Endodermal cell (in vitro differentiated cells): Measurements from ENCODE around the gene MMRN2. TPM values are rescaled to one million over a fixed set of nuclear protein-coding genes. Genes with fewer than 3 reads are reported as not detected.
A peak's percentile ranks its signal among the peaks of the same experiment; 100 is the strongest.
"Not testable (repeated sequence)": the region's sequence is repeated elsewhere in the genome, so short reads cannot be mapped to it uniquely, and the experiment has no call there.

Experiments
- DNase-seq: peaks from one replicate; pipeline ENCODE4 v3.0.0-alpha.2; 2017
- H3K27ac ChIP-seq: 2 replicates; pipeline ENCODE4 v1.5.1; 2013; ENCODE audit warnings: mild to moderate bottlenecking, low read depth, low read length, moderate library complexity
- H3K27me3 ChIP-seq: 2 replicates; pipeline ENCODE4 v1.6.1; 2013; ENCODE audit warnings: mild to moderate bottlenecking, low read length, moderate library complexity; ENCODE audit not compliant: insufficient read depth, control insufficient read depth, poor library complexity, severe bottlenecking
- H3K36me3 ChIP-seq: 2 replicates; pipeline ENCODE4 v1.7.0; 2013; ENCODE audit warnings: mild to moderate bottlenecking, low read length, moderate library complexity; ENCODE audit not compliant: control insufficient read depth, insufficient read depth
- H3K4me1 ChIP-seq: one replicate; pipeline ENCODE4 v1.7.0; 2013; ENCODE audit warnings: low read length; ENCODE audit not compliant: control insufficient read depth, insufficient read depth
- H3K4me3 ChIP-seq: 2 replicates; pipeline ENCODE4 v1.5.1; 2013; ENCODE audit warnings: mild to moderate bottlenecking, low read length, moderate library complexity
- H3K9ac ChIP-seq: 2 replicates; pipeline ENCODE4 v1.6.1; 2013; ENCODE audit warnings: mild to moderate bottlenecking, low read length, moderate library complexity; ENCODE audit not compliant: poor library complexity, severe bottlenecking; ENCODE audit errors: extremely low read depth
- H3K9me3 ChIP-seq: 2 replicates; pipeline ENCODE4 v1.6.1; 2013; ENCODE audit warnings: mild to moderate bottlenecking, low read length, moderate library complexity; ENCODE audit not compliant: control insufficient read depth
- H3K27ac Mint-ChIP-seq: 2 replicates; pipeline ENCODE4 v1.8.0; 2020; ENCODE audit warnings: mixed read lengths
- H3K27me3 Mint-ChIP-seq: 2 replicates; pipeline ENCODE4 v1.8.0; 2021; ENCODE audit warnings: mild to moderate bottlenecking, mixed read lengths; ENCODE audit not compliant: insufficient read depth
- H3K36me3 Mint-ChIP-seq: 2 replicates; pipeline ENCODE4 v1.8.0; 2020; ENCODE audit warnings: low read depth, mixed read lengths
- H3K4me1 Mint-ChIP-seq: 2 replicates; pipeline ENCODE4 v1.8.0; 2020; ENCODE audit warnings: mixed read lengths
- H3K4me3 Mint-ChIP-seq: 2 replicates; pipeline ENCODE4 v1.8.0; 2020; ENCODE audit warnings: mild to moderate bottlenecking, moderate library complexity, mixed read lengths
- H3K9me3 Mint-ChIP-seq: 2 replicates; pipeline ENCODE4 v1.8.0; 2020; ENCODE audit warnings: mild to moderate bottlenecking, mixed read lengths
- WGBS, 2 experiments: methylation state at CpG; one replicate each; pipeline versions ENCODE4 v1.1.5 to v1.1.7; 2013; ENCODE audit warnings: missing lambda C conversion rate in 2 of 2, mixed read lengths in 1 of 2; ENCODE audit not compliant: insufficient coverage in 1 of 2, insufficient read length in 1 of 2; 5-methylcytosine and 5-hydroxymethylcytosine counted together
- long read RNA-seq, 4 experiments: library from polyadenylated mRNA in 2 of 4; library from RNA in 1 of 4; library from capped mRNA in 1 of 4; stranded (forward) in 3 of 4; unstranded in 1 of 4; transcript quantifications; one replicate each; pipeline ENCODE4 v2.0.0, GENCODE V29; 2020 to 2021; ENCODE audit warnings: inconsistent platforms in 1 of 4
- polyA plus RNA-seq, 2 experiments: library from polyadenylated mRNA; stranded (reverse); fragments of 50-300 nt; gene quantifications; one replicate each; pipeline ENCODE4 v1.2.3, GENCODE V29; 2013
- total RNA-seq, 2 donors: library from RNA; stranded (reverse); fragmentation: NEBNext Ultra II Directional in 1 of 2; extraction: Animal tissue kit (Norgen Biotek cat#: 25700) in 1 of 2; gene quantifications; 2 replicates in 1 of 2; 3 replicates in 1 of 2; pipeline ENCODE4 v1.2.1, GENCODE V29; 2021
- TF ChIP-seq, protein P1 (sequence below): fragments of 200-600 bp; sonication (generic); conservative IDR thresholded peaks from 2 replicates; pipeline ENCODE4 v1.5.0; 2021; ENCODE audit warnings: antibody characterized with exemption, mild to moderate bottlenecking

The MMRN2 gene, protein sequence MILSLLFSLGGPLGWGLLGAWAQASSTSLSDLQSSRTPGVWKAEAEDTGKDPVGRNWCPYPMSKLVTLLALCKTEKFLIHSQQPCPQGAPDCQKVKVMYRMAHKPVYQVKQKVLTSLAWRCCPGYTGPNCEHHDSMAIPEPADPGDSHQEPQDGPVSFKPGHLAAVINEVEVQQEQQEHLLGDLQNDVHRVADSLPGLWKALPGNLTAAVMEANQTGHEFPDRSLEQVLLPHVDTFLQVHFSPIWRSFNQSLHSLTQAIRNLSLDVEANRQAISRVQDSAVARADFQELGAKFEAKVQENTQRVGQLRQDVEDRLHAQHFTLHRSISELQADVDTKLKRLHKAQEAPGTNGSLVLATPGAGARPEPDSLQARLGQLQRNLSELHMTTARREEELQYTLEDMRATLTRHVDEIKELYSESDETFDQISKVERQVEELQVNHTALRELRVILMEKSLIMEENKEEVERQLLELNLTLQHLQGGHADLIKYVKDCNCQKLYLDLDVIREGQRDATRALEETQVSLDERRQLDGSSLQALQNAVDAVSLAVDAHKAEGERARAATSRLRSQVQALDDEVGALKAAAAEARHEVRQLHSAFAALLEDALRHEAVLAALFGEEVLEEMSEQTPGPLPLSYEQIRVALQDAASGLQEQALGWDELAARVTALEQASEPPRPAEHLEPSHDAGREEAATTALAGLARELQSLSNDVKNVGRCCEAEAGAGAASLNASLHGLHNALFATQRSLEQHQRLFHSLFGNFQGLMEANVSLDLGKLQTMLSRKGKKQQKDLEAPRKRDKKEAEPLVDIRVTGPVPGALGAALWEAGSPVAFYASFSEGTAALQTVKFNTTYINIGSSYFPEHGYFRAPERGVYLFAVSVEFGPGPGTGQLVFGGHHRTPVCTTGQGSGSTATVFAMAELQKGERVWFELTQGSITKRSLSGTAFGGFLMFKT
- 1 to 10 TPM in 1 of 2 donors, under 1 TPM in 1; 1.00 to 1.3 TPM for total RNA-seq
- 0.75 TPM for polyA plus RNA-seq (2013, experiment 1 of 2)
- 0.58 TPM for polyA plus RNA-seq (2013, experiment 2 of 2)
- long read RNA-seq, experiment 1 = 0 reads
- long read RNA-seq, experiment 2 = 0 reads
- long read RNA-seq, experiment 3, partial matches to known transcripts = 0 of 2 reads
- long read RNA-seq, experiment 3, other reads (novel, unspliced or antisense) = 2 of 2 reads
- long read RNA-seq, experiment 4 = 0 reads

DNA sequence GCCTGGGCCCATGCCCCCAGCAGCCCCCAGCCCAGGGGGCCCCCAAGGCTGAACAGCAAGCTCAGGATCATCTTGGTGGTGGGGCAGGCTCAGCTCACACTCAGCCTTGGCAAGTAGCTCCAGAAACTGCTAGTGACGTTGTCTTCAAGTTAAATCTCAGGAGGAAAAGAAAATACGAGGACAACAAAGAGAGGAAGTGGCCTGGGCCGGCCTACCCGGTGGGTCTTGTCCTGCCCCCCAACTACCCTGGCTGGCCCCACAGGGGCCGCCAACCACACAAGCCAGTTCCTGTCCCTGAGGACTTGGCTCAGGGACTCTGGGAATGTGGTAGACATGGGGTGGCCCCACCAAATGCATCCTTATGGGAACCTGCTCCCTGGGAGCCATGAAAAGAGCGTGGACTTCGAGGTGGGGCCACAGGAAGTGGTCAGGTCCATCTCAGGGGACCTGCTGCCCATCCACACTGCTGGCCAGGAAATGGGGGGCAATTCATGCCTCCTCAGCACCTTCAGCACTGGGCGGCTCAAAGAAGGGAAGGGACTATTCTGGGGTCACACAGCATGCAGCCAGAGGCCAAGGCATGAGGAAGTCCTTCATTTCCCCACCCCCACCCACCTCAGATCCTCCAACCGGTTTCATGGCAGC is at the start of gene MMRN2:
TSS of gene MMRN2 (minus strand) at position 145 of the 645 bp plus-strand sequence. CDS start at position 71, 74 bp downstream.
- peak; percentile 45 for DNase-seq
- TF ChIP-seq, protein P1, sequence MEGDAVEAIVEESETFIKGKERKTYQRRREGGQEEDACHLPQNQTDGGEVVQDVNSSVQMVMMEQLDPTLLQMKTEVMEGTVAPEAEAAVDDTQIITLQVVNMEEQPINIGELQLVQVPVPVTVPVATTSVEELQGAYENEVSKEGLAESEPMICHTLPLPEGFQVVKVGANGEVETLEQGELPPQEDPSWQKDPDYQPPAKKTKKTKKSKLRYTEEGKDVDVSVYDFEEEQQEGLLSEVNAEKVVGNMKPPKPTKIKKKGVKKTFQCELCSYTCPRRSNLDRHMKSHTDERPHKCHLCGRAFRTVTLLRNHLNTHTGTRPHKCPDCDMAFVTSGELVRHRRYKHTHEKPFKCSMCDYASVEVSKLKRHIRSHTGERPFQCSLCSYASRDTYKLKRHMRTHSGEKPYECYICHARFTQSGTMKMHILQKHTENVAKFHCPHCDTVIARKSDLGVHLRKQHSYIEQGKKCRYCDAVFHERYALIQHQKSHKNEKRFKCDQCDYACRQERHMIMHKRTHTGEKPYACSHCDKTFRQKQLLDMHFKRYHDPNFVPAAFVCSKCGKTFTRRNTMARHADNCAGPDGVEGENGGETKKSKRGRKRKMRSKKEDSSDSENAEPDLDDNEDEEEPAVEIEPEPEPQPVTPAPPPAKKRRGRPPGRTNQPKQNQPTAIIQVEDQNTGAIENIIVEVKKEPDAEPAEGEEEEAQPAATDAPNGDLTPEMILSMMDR = no peak
- Histone ChIP-seq H3K27ac (no peak within 1 kb of the TSS), H3K27me3 (no peaks in the 10 kb centered on the region), H3K36me3 (no peaks in the 10 kb centered on the region), H3K4me3 (no peak within 1 kb of the TSS), H3K9me3 (peaks cover 8% of the 10 kb centered on the region), H3K9ac (no peak within 1 kb of the TSS), H3K4me1 (peaks cover 15% of the 10 kb centered on the region)
- peaks cover 19% of the 10 kb centered on the region for H3K4me1 Mint-ChIP-seq
- WGBS, 2 experiments = 89 to 91% methylated on average over 4 to 9 of the region's 9 CpGs
- no peak within 1 kb of the TSS for H3K27ac Mint-ChIP-seq
- H3K36me3 Mint-ChIP-seq = peaks cover 3% of the 10 kb centered on the region
- no peaks in the 10 kb centered on the region for H3K27me3 Mint-ChIP-seq
- peaks cover 17% of the 10 kb centered on the region for H3K9me3 Mint-ChIP-seq
- H3K4me3 Mint-ChIP-seq = no peak within 1 kb of the TSS

DNA sequence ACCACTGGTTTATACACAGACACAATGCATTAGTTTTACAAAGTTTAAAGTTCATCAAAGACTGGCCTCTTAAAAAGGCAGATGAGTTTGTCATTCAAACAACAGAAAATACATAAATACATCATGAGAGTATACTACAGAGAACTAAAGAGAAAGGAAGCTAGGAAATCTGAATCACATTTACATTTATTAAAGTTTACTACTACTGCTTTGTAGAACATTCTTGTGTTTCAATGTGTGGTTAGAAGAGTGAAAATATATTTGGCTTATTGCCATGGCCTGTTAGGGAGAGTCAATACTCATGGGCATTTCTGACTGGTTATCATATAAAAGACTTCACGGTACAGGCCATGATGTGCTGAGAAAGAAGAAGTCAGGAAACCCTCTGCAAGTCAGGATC is 49.7 kb upstream of the MMRN2 start:
- H3K36me3 Mint-ChIP-seq, H3K27ac ChIP-seq, H3K9ac ChIP-seq, H3K27me3 Mint-ChIP-seq, H3K9me3 ChIP-seq, H3K4me3 Mint-ChIP-seq, H3K4me3 ChIP-seq, H3K27me3 ChIP-seq, H3K9me3 Mint-ChIP-seq, DNase-seq, H3K27ac Mint-ChIP-seq, H3K4me1 ChIP-seq, H3K4me1 Mint-ChIP-seq, H3K36me3 ChIP-seq: not testable (repeated sequence)
- WGBS, 2 experiments = no CpG with 5 or more reads among the region's 1 CpG

DNA sequence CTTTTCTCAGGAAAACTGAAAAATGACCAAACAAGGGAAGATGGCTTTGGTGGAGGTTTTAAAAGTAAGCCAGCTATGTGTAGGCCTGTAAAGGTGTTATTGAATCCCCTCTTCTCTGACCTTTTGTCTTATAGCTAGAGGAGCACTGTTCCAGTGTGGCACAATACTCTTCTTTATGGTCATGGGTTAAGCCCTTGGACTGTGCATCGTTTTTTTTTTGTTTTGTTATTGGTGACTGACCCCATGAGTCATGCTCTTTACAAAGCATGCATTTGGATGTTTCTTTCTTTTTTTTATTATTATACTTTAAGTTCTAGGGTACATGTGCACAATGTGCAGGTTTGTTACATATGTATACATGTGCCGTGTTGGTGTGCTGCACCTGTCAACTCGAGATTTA is 43.1 kb upstream of the MMRN2 start:
- WGBS, 2 experiments = 90% methylated on average over 3 of the region's 3 CpGs; no CpG with 5 or more reads in 1 of the 2 experiments
- Histone ChIP-seq H3K36me3 (no peaks in the 10 kb centered on the region), H3K9ac (no peak overlapping the region), H3K4me1 (no peaks in the 10 kb centered on the region), H3K4me3 (no peak overlapping the region), H3K27me3 (no peaks in the 10 kb centered on the region), H3K9me3 (no peaks in the 10 kb centered on the region), H3K27ac (no peak overlapping the region)
- Mint-ChIP-seq H3K27me3 (no peaks in the 10 kb centered on the region), H3K27ac (no peak overlapping the region), H3K4me1 (no peaks in the 10 kb centered on the region), H3K4me3 (no peak overlapping the region), H3K9me3 (no peaks in the 10 kb centered on the region), H3K36me3 (no peaks in the 10 kb centered on the region)
- DNase-seq = no peak
- TF ChIP-seq, protein P1 = no peak

DNA sequence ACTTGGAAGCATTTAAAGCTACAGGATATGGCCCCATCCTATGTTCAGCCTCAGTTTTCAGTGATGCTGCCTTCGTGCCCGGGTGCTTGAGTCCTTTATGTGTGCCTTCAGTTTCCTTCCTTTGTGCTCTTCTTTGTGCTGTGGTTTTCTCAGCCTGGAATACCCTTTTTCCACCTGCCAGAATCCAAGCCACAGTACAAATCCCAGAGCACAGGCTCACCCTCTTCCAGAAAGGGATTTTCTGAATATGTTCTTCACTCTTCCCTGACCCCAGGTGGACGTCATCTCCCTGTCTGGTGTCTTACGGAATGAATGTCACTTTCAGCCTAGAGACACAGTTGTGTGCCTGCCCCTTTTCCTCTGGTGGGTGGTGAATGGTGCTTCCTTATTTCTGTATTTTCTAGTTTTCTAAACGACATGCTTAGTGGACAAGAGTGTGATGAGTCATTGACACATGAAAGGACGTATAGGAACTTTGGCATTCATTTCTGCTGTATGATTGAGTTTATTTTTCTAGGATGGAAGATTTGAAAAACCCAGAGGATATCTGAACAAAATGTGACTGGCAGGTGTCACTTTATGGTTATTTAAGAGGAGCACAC is 42.5 kb upstream of the MMRN2 start:
- not testable (repeated sequence) for H3K27me3 ChIP-seq, H3K36me3 Mint-ChIP-seq, H3K27ac Mint-ChIP-seq, H3K4me3 ChIP-seq, H3K9ac ChIP-seq, H3K4me1 ChIP-seq, H3K9me3 Mint-ChIP-seq, H3K9me3 ChIP-seq, H3K36me3 ChIP-seq, H3K4me3 Mint-ChIP-seq, H3K27ac ChIP-seq, H3K27me3 Mint-ChIP-seq, H3K4me1 Mint-ChIP-seq, DNase-seq
- 88 to 92% methylated on average over 4 to 6 of the region's 6 CpGs for WGBS, 2 experiments
